Measurements from ENCODE around the gene LACC1. TPM values are rescaled to one million over a fixed set of nuclear protein-coding genes. Genes with fewer than 3 reads are reported as not detected.

The LACC1 gene
- total RNA-seq, 6 experiments from 2014 or later: 3.2 to 5.2 (median 3.5) TPM

GRCh38 chr13:43881580-43881979 lies 1.9 kb downstream of the LACC1 start:
- Mint-ChIP-seq H3K36me3 (ENCODE audit: low read depth) (peaks cover 4% of the 10 kb centered on the region; the same call in 1 of the 2 replicates), H3K9me3 (no peaks in the 10 kb centered on the region), H3K4me1 (ENCODE audit: low read depth) (peaks cover 28% of the 10 kb centered on the region), H3K27ac (no peak overlapping the region), H3K4me3 (no peak overlapping the region), H3K27me3 (ENCODE audit: insufficient read depth) (no peaks in the 10 kb centered on the region)
- DNase-seq: no peak
- TF ChIP-seq, protein P1, sequence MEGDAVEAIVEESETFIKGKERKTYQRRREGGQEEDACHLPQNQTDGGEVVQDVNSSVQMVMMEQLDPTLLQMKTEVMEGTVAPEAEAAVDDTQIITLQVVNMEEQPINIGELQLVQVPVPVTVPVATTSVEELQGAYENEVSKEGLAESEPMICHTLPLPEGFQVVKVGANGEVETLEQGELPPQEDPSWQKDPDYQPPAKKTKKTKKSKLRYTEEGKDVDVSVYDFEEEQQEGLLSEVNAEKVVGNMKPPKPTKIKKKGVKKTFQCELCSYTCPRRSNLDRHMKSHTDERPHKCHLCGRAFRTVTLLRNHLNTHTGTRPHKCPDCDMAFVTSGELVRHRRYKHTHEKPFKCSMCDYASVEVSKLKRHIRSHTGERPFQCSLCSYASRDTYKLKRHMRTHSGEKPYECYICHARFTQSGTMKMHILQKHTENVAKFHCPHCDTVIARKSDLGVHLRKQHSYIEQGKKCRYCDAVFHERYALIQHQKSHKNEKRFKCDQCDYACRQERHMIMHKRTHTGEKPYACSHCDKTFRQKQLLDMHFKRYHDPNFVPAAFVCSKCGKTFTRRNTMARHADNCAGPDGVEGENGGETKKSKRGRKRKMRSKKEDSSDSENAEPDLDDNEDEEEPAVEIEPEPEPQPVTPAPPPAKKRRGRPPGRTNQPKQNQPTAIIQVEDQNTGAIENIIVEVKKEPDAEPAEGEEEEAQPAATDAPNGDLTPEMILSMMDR (IDR thresholded peaks at IDR 0.05): no peak

GRCh38 chr13:43883631-43884030 lies 3.9 kb downstream of the LACC1 start:
- Mint-ChIP-seq H3K36me3 (ENCODE audit: low read depth) (peaks cover 4% of the 10 kb centered on the region; the same call in 1 of the 2 replicates), H3K9me3 (no peaks in the 10 kb centered on the region), H3K4me3 (no peak overlapping the region), H3K27me3 (ENCODE audit: insufficient read depth) (no peaks in the 10 kb centered on the region), H3K4me1 (ENCODE audit: low read depth) (peaks cover 11% of the 10 kb centered on the region), H3K27ac (no peak overlapping the region)
- TF ChIP-seq, protein P1 (IDR thresholded peaks at IDR 0.05): no peak
- no peak for DNase-seq

GRCh38 chr13:43884222-43884621 lies 4.5 kb downstream of the LACC1 start:
- TF ChIP-seq, protein P1 (IDR thresholded peaks at IDR 0.05): no peak
- no peak overlapping the region for H3K27ac Mint-ChIP-seq
- no peak for DNase-seq
- no peaks in the 10 kb centered on the region for H3K9me3 Mint-ChIP-seq
- no peaks in the 10 kb centered on the region for H3K27me3 Mint-ChIP-seq (ENCODE audit: insufficient read depth)
- no peak overlapping the region for H3K4me3 Mint-ChIP-seq
- H3K36me3 Mint-ChIP-seq (ENCODE audit: low read depth): peaks cover 4% of the 10 kb centered on the region; the same call in 1 of the 2 replicates
- H3K4me1 Mint-ChIP-seq (ENCODE audit: low read depth): peaks cover 9% of the 10 kb centered on the region

- TF ChIP-seq, protein P1 (IDR thresholded peaks at IDR 0.05): peak; percentile 76
- Mint-ChIP-seq H3K27ac (no peak overlapping the region), H3K27me3 (ENCODE audit: insufficient read depth) (peaks cover 2% of the 10 kb centered on the region; the same call in 1 of the 2 replicates), H3K36me3 (ENCODE audit: low read depth) (no peaks in the 10 kb centered on the region; the same call in 1 of the 2 replicates), H3K9me3 (no peaks in the 10 kb centered on the region), H3K4me1 (ENCODE audit: low read depth) (peaks cover 7% of the 10 kb centered on the region; the same call in 1 of the 2 replicates), H3K4me3 (no peak overlapping the region)
- DNase-seq: no peak
Measured at GRCh38 chr13:43894438-43894837, 14.7 kb downstream of the LACC1 start.

DNA sequence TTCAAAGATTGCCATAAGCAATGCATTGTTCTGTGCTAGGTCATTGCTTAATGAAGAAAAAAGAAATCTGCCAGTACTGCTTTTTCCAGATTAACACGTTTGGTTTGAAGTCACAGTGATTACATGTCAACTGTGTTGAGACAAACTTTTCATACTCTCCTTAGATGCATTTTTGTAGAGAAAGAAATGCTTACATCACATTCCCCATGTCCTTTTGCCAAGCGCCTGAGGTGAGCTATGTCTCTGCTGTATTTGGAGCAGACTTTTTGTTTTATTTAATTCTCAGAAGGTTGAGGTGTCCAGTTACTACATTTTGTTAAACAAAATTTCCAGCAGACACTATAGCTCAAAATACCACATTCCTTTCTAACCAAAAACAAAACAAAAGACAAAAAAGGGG lies 16.2 kb downstream of the LACC1 start:
- Mint-ChIP-seq H3K4me1 (ENCODE audit: low read depth) (peaks cover 7% of the 10 kb centered on the region; the same call in 1 of the 2 replicates), H3K9me3 (no peaks in the 10 kb centered on the region), H3K36me3 (ENCODE audit: low read depth) (no peaks in the 10 kb centered on the region; the same call in 1 of the 2 replicates), H3K4me3 (no peak overlapping the region), H3K27ac (no peak overlapping the region), H3K27me3 (ENCODE audit: insufficient read depth) (peaks cover 2% of the 10 kb centered on the region)
- TF ChIP-seq, protein P1 (IDR thresholded peaks at IDR 0.05): no peak
- no peak for DNase-seq
